Measurements from ENCODE around the gene ANKRD18B. TPM values are rescaled to one million over a fixed set of nuclear protein-coding genes. Genes with fewer than 3 reads are reported as not detected.

ANKRD18B gene
- total and polyA plus RNA-seq, 2 experiments from 2014 or later = 0.13 to 0.65 TPM

Small RNA genes lying within 50 kb of the gene (small RNA-seq; reads per million reads assigned to genes)
- gene AL139008.1 = not detected
- not detected for gene PRSS3P4

Other genes starting within 250 kb of the ANKRD18B start
- 18.5 and 21.8 TPM in 2 replicates for gene NFX1, start 233.7 kb upstream of the ANKRD18B start, total RNA-seq
- gene NFX1, start 233.7 kb upstream of the ANKRD18B start, polyA plus RNA-seq = 19.5 and 22.4 TPM in 2 replicates
- 8.5 and 11.2 TPM in 2 replicates for gene AQP7, start 121.7 kb upstream of the ANKRD18B start, total RNA-seq
- gene AQP7, start 121.7 kb upstream of the ANKRD18B start, polyA plus RNA-seq = 11.6 and 16.6 TPM in 2 replicates
- 97.1 and 101 TPM in 2 replicates for gene AQP3, start 76.7 kb upstream of the ANKRD18B start, total RNA-seq
- 99.3 and 123 TPM in 2 replicates for gene AQP3, start 76.7 kb upstream of the ANKRD18B start, polyA plus RNA-seq
- gene NOL6, start 50.3 kb upstream of the ANKRD18B start, total RNA-seq = 19.3 and 21.9 TPM in 2 replicates
- gene NOL6, start 50.3 kb upstream of the ANKRD18B start, polyA plus RNA-seq = 20.6 and 24.1 TPM in 2 replicates